GM04503 (cell line): Measurements from ENCODE around the gene IL25.
"Not testable (repeated sequence)": the region's sequence is repeated elsewhere in the genome, so short reads cannot be mapped to it uniquely, and the experiment has no call there.

Experiments used
- DNase-seq: peaks from one replicate; pipeline ENCODE4 v3.0.0-alpha.2; 2012; ENCODE audit warnings: low read depth

Gene IL25

GRCh38 chr14:23372509-23372908 lies at the start of gene IL25:
TSS of gene IL25 (plus strand) at chr14:23372809.
- DNase-seq, result no peak

- no peak for DNase-seq
These were observed 48.7 kb upstream of the IL25 start for GRCh38 chr14:23323838-23324454.

- no peak for DNase-seq
These were observed 48.2 kb upstream of the IL25 start for GRCh38 chr14:23324455-23324846.

GRCh38 chr14:23324993-23325392 lies 47.6 kb upstream of the IL25 start:
- no peak for DNase-seq

GRCh38 chr14:23325746-23326145 lies 46.9 kb upstream of the IL25 start:
- DNase-seq, result not testable (repeated sequence)

- DNase-seq, result no peak
These were observed 45.9 kb upstream of the IL25 start for GRCh38 chr14:23326491-23327332.

- no peak for DNase-seq
These were observed 44.5 kb upstream of the IL25 start for GRCh38 chr14:23327947-23328744.

- no peak for DNase-seq
These were observed 37.0 kb upstream of the IL25 start for GRCh38 chr14:23335623-23336022.

GRCh38 chr14:23339506-23340268 lies 32.9 kb upstream of the IL25 start:
- DNase-seq, result no peak

GRCh38 chr14:23344481-23344880 lies 28.1 kb upstream of the IL25 start:
- no peak for DNase-seq

GRCh38 chr14:23345987-23346692 lies 26.5 kb upstream of the IL25 start:
- no peak for DNase-seq

GRCh38 chr14:23346693-23347405 lies 25.8 kb upstream of the IL25 start:
- DNase-seq, result no peak

GRCh38 chr14:23347406-23348296 lies 25.0 kb upstream of the IL25 start:
- no peak for DNase-seq

GRCh38 chr14:23348297-23348655 lies 24.3 kb upstream of the IL25 start:
- DNase-seq, result no peak

GRCh38 chr14:23349156-23349845 lies 23.3 kb upstream of the IL25 start:
- no peak for DNase-seq

- DNase-seq, result no peak
These were observed 20.7 kb upstream of the IL25 start for GRCh38 chr14:23351681-23352505.

GRCh38 chr14:23352506-23353432 lies 19.8 kb upstream of the IL25 start, which contains the start of gene SLC22A17:
TSS of gene SLC22A17 (minus strand) at chr14:23352887.
- peak; percentile 46 for DNase-seq
